GM12878 (cell line): Measurements from ENCODE around the gene LSM12. TPM values are rescaled to one million over a fixed set of nuclear protein-coding genes. Genes with fewer than 3 reads are reported as not detected.

Experiments used
- ATAC-seq: fragments of 200-7000 bp; cut with Tn5 transposase; 3 replicates; pipeline ENCODE4 v1.9.1; 2020; ENCODE audit warnings: mild to moderate bottlenecking, moderate library complexity
- BruUV-seq: library from RNA; stranded (reverse); fragments of 400-500 nt; replicated peaks from 2 replicates; lab custom pipeline; 2021; lab: Mats Ljungman, UMichigan
- CTCF ChIA-PET: fragments of 300-600 bp; sonication (Branson Sonifier 250); formaldehyde crosslinking; extraction: SDS; loops from one replicate; lab custom pipeline; 2021; ENCODE audit warnings: inconsistent platforms; lab: Yijun Ruan, JAX
- POLR2A ChIA-PET: fragments of 350-600 bp; formaldehyde crosslinking; extraction: SDS; loops from one replicate; lab custom pipeline; 2021; ENCODE audit warnings: inconsistent platforms; lab: Charles Lee
- RAD21 ChIA-PET: fragments of 300-600 bp; sonication (Branson Sonifier 250); formaldehyde crosslinking; loops from one replicate; lab custom pipeline; 2023; ENCODE audit warnings: antibody characterized with exemption; ENCODE audit not compliant: unreplicated experiment; lab: Charles Lee
- SMC1A ChIA-PET: fragments of 300-600 bp; sonication (Branson Sonifier 250); formaldehyde crosslinking; loops from one replicate; lab custom pipeline; 2023; ENCODE audit not compliant: unreplicated experiment, uncharacterized antibody; lab: Charles Lee
- DNase-seq: peaks from one replicate; pipeline ENCODE4 v3.0.0-alpha.2; 2011; ENCODE audit warnings: low read depth, low spot score
- FAIRE-seq: peaks from 3 replicates; lab custom pipeline; 2011; peaks lifted over from hg19 to GRCh38; lab: Jason Lieb, UNC
- H2AFZ ChIP-seq: 2 replicates; pipeline ENCODE4 v1.6.0; 2011; ENCODE audit warnings: low read depth, low read length, control low read depth; ENCODE audit not compliant: control insufficient read depth
- H3K27ac ChIP-seq: 2 replicates; pipeline ENCODE4 v1.5.1; 2011; ENCODE audit warnings: control low read depth; ENCODE audit not compliant: control insufficient read depth, insufficient read depth
- H3K27me3 ChIP-seq, 2 experiments: replicated peaks in 1 of 2; 2 replicates each; pipeline versions ENCODE4 v1.6.0 to v1.6.1; 2011; ENCODE audit warnings: low read length in 1 of 2; ENCODE audit not compliant: control insufficient read depth in 2 of 2, insufficient read depth in 2 of 2
- H3K36me3 ChIP-seq, 2 experiments: 2 replicates each; pipeline ENCODE4 v1.5.1; 2011; ENCODE audit warnings: low read length in 1 of 2; ENCODE audit not compliant: control insufficient read depth in 2 of 2, insufficient read depth in 2 of 2
- H3K4me1 ChIP-seq: 2 replicates; pipeline ENCODE4 v1.6.1; 2011; ENCODE audit warnings: mild to moderate bottlenecking, low read length, moderate library complexity, mixed read lengths; ENCODE audit not compliant: control insufficient read depth, insufficient read depth
- H3K4me2 ChIP-seq: 2 replicates; pipeline ENCODE4 v1.6.0; 2011; ENCODE audit warnings: control low read depth; ENCODE audit not compliant: control insufficient read depth, insufficient read depth
- H3K4me3 ChIP-seq: fragments of 200-600 bp; sonication (generic); 2 replicates; pipeline ENCODE4 v1.5.1; 2016
- H3K79me2 ChIP-seq: 2 replicates; pipeline ENCODE4 v1.6.0; 2011; ENCODE audit warnings: low read length; ENCODE audit not compliant: control insufficient read depth, insufficient read depth
- H3K9ac ChIP-seq: 2 replicates; pipeline ENCODE4 v1.8.0; 2011; ENCODE audit warnings: low read length, control low read depth, mixed read lengths; ENCODE audit not compliant: control insufficient read depth, insufficient read depth
- H3K9me3 ChIP-seq: replicated peaks from 3 replicates; pipeline ENCODE4 v1.5.1; 2011; ENCODE audit warnings: mild to moderate bottlenecking, low read length; ENCODE audit not compliant: control insufficient read depth, insufficient read depth
- H4K20me1 ChIP-seq: 2 replicates; pipeline ENCODE4 v1.6.0; 2011; ENCODE audit not compliant: control insufficient read depth, insufficient read depth
- BRCA1 ChIP-seq: IDR thresholded peaks from 2 replicates; pipeline ENCODE4 v1.6.1; 2011; ENCODE audit warnings: low read depth, low read length, improper control_type of control experiment
- CEBPZ ChIP-seq: fragments of 150-350 bp; IDR thresholded peaks from 2 replicates; pipeline ENCODE4 v1.6.1; 2016; ENCODE audit warnings: low read depth, low read length
- CREB1 ChIP-seq: IDR thresholded peaks from 2 replicates; pipeline ENCODE4 v1.6.1; 2012; ENCODE audit warnings: low read depth, mild to moderate bottlenecking, inconsistent platforms
- JUNB ChIP-seq: IDR thresholded peaks from 2 replicates; pipeline ENCODE4 v1.6.1; 2016; ENCODE audit warnings: antibody characterized with exemption, mild to moderate bottlenecking
- MYB ChIP-seq: fragments of 150-350 bp; IDR thresholded peaks from 2 replicates; pipeline ENCODE4 v1.6.1; 2014; ENCODE audit warnings: mild to moderate bottlenecking, low read depth, low read length, borderline replicate concordance
- WGBS: methylation state at CpG from one replicate; pipeline ENCODE4 v1.1.6; 2016; ENCODE audit warnings: low lambda C conversion rate; ENCODE audit not compliant: insufficient replicate concordance, insufficient coverage; ENCODE audit errors: missing lambda C conversion rate; 5-methylcytosine and 5-hydroxymethylcytosine counted together
- in situ Hi-C: fragments of 300-500 bp; cut with MboI; formaldehyde crosslinking; loops from 9 replicates; pipeline ENCODE4 v1.14.3; 2018; ENCODE audit warnings: mixed read lengths
- intact Hi-C: fragments of 100-400 bp; cut with micrococcal nuclease; formaldehyde crosslinking; loops from one replicate; pipeline ENCODE4 v1.14.2; 2022; ENCODE audit not compliant: unreplicated experiment
- polyA plus RNA-seq, 11 experiments: library from polyadenylated mRNA; depleted of rRNA in 4 of 11; unstranded in 6 of 11; stranded (reverse) in 5 of 11; fragments of >200 nt; fragmentation: Nextera tagmentation in 4 of 11; fragmentation: Illumina TruSeq in 1 of 11; extraction: Ambion mirVana in 4 of 11; extraction: Trizol in 1 of 11; gene quantifications; 1 replicate in 1 of 11; 2 replicates in 10 of 11; pipeline versions ENCODE4 v1.2.1 to v1.2.3, GENCODE V29; 2011 to 2016; ENCODE audit warnings: inconsistent platforms in 2 of 11, missing spikeins in 2 of 11, low read depth in 1 of 11
- total RNA-seq, 4 experiments: library from RNA; depleted of rRNA in 3 of 4; stranded (reverse); fragments of >200 nt in 3 of 4; fragmentation: Illumina TruSeq in 1 of 4; extraction: Trizol in 1 of 4; gene quantifications; 2 replicates each; pipeline versions ENCODE4 v1.2.1 to v1.2.3, GENCODE V29; 2013 to 2021
- TF ChIP-seq, protein P1 (sequence below): fragments of 450-650 bp; IDR thresholded peaks from 2 replicates; pipeline ENCODE4 v1.6.1; 2018; ENCODE audit warnings: mild to moderate bottlenecking, low read depth, moderate library complexity; ENCODE audit not compliant: partially characterized antibody

The LSM12 gene
- total and polyA plus RNA-seq, 10 of the 15 experiments (the other 5 are each of a cell fraction or from before 2014, with no cell fraction given) = 51.1 to 206 (median 70.8) TPM

GRCh38 chr17:44092051-44092450 is 25.6 kb upstream of the LSM12 start:
- ATAC-seq (no peak), DNase-seq (no peak), FAIRE-seq (no peak)
- ChIA-PET POLR2A (interaction anchor here (0.5 kb wide), 1 partner anchor 54 kb away, joined by 3 read pairs; no protein-coding TSS in a partner anchor), SMC1A (interaction anchor here (0.7 kb wide), 1 partner anchor 13 kb away, joined by 3 read pairs; no protein-coding TSS in a partner anchor), RAD21 (no interaction called here), CTCF (interaction anchor here (1.0 kb wide), 1 partner anchor 24 kb away, joined by 3 read pairs; no protein-coding TSS in a partner anchor)
- intact Hi-C loops = no loop called here
- Histone ChIP-seq H3K27ac (no peak overlapping the region), H3K4me1 (peaks cover 13% of the 10 kb centered on the region), H3K4me2 (no peak overlapping the region), H3K27me3 (no peaks in the 10 kb centered on the region), H4K20me1 (no peaks in the 10 kb centered on the region), H3K4me3 (no peak overlapping the region), H3K79me2 (peaks cover 3% of the 10 kb centered on the region; the same call in 1 of the 2 replicates), H3K36me3 (peaks cover 3 to 21% of the 10 kb centered on the region in 2 experiments; a peak in 2 of 4 replicates), H3K9ac (no peak overlapping the region), H2AFZ (no peak overlapping the region), H3K9me3 (no peaks in the 10 kb centered on the region)
- WGBS = 95% methylated on average over 11 of the region's 11 CpGs
- TF ChIP-seq JUNB (no peak), CEBPZ (no peak), CREB1 (no peak), MYB (no peak), BRCA1 (no peak)
- TF ChIP-seq, protein P1, sequence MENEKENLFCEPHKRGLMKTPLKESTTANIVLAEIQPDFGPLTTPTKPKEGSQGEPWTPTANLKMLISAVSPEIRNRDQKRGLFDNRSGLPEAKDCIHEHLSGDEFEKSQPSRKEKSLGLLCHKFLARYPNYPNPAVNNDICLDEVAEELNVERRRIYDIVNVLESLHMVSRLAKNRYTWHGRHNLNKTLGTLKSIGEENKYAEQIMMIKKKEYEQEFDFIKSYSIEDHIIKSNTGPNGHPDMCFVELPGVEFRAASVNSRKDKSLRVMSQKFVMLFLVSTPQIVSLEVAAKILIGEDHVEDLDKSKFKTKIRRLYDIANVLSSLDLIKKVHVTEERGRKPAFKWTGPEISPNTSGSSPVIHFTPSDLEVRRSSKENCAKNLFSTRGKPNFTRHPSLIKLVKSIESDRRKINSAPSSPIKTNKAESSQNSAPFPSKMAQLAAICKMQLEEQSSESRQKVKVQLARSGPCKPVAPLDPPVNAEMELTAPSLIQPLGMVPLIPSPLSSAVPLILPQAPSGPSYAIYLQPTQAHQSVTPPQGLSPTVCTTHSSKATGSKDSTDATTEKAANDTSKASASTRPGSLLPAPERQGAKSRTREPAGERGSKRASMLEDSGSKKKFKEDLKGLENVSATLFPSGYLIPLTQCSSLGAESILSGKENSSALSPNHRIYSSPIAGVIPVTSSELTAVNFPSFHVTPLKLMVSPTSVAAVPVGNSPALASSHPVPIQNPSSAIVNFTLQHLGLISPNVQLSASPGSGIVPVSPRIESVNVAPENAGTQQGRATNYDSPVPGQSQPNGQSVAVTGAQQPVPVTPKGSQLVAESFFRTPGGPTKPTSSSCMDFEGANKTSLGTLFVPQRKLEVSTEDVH = no peak
- in situ Hi-C loops = no loop called here
- BruUV-seq = no TSS peak
